ENCODE data around the gene C2CD4B. TPM values are rescaled to one million over a fixed set of nuclear protein-coding genes. Genes with fewer than 3 reads are reported as not detected.

The C2CD4B gene
- total and polyA plus RNA-seq, 10 of the 15 experiments (the other 5 are each of a cell fraction or from before 2014, with no cell fraction given) = not detected

DNA sequence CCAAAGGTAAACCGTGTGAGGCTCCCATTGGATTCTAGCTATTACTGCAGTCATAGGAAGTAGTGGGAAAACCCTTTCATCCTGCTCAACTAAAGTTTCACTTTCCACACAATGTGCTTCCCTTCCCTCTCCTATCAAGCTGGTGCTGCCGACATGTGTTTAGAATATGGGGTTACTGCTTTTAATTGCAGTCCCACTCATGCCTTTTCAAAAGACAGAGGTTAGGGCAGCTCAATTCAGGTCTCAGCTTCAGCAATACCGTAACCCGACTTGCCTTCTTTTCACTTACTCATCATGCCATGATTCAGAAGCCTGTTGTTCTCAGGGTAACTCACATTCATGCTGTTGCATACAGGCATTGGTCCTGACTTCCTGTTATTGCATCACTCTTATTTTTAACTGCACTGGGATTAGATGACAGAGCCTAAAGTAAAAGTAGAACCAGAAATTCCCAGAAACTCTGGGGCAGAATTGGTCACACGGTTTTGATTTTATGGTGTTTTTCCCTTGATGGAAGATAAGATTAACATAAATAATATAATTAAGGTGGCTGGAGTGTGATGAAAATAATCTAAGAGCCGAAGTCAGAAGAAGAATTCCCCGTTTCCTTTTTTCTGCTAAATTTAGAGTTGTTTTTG, 45.7 kb downstream of the C2CD4B start:
- BruUV-seq (replicated peaks) = no TSS peak
- Histone ChIP-seq H3K4me1 (ENCODE audit: control insufficient read depth, insufficient read depth, low read length) (no peaks in the 10 kb centered on the region), H4K20me1 (ENCODE audit: control insufficient read depth, insufficient read depth) (no peaks in the 10 kb centered on the region), H3K9me3 (replicated peaks; ENCODE audit: control insufficient read depth, insufficient read depth, low read length) (no peaks in the 10 kb centered on the region), H3K4me2 (ENCODE audit: control insufficient read depth, insufficient read depth) (no peak overlapping the region), H2AFZ (ENCODE audit: control insufficient read depth, low read depth, low read length) (no peak overlapping the region; the same call in 1 of the 2 replicates), H3K4me3 (no peak overlapping the region), H3K27me3 (replicated peaks in 1 of 2; ENCODE audit: control insufficient read depth in 2 of 2, insufficient read depth in 2 of 2, low read length in 1 of 2) (no peaks in the 10 kb centered on the region), H3K79me2 (ENCODE audit: control insufficient read depth, insufficient read depth, low read length) (no peaks in the 10 kb centered on the region), H3K27ac (ENCODE audit: control insufficient read depth, insufficient read depth) (no peak overlapping the region), H3K36me3 (ENCODE audit: control insufficient read depth in 2 of 2, insufficient read depth in 2 of 2, low read length in 1 of 2) (no peaks in the 10 kb centered on the region), H3K9ac (ENCODE audit: control insufficient read depth, insufficient read depth, low read length) (no peak overlapping the region)
- ChIA-PET CTCF (no interaction called here), POLR2A (interaction anchor here (0.8 to 1.5 kb wide), 2 partner anchors 9 to 12 kb away, joined by 3 read pairs; no protein-coding TSS in a partner anchor), RAD21 (ENCODE audit: unreplicated experiment) (interaction anchor here (0.5 kb wide), 1 partner anchor 23 kb away, joined by 3 read pairs; no protein-coding TSS in a partner anchor), SMC1A (ENCODE audit: uncharacterized antibody, unreplicated experiment) (interaction anchor here (1.3 kb wide), 1 partner anchor 19 kb away, joined by 3 read pairs; no protein-coding TSS in a partner anchor)
- in situ Hi-C loops (cut with MboI) (no loop called here), intact Hi-C loops (cut with micrococcal nuclease; ENCODE audit: unreplicated experiment) (no loop called here)
- no peak for TF ChIP-seq SMARCA5 (IDR thresholded peaks at IDR 0.05)
- ATAC-seq (0 out of 3 replicates have a peak, but pooled peaks have one; percentile 27), FAIRE-seq (no peak), DNase-seq (ENCODE audit: low read depth, low spot score) (no peak)
- WGBS (ENCODE audit: insufficient coverage, insufficient replicate concordance, low lambda C conversion rate, missing lambda C conversion rate) = 29% methylated on average over 7 of the region's 7 CpGs

GRCh38 chr15:62118520-62119226, 46.4 kb downstream of the C2CD4B start:
- DNase-seq (ENCODE audit: low read depth, low spot score) = no peak
- no peak for FAIRE-seq
- Histone ChIP-seq H3K79me2 (ENCODE audit: control insufficient read depth, insufficient read depth, low read length) (no peaks in the 10 kb centered on the region), H3K4me2 (ENCODE audit: control insufficient read depth, insufficient read depth) (no peak overlapping the region), H3K4me1 (ENCODE audit: control insufficient read depth, insufficient read depth, low read length) (no peaks in the 10 kb centered on the region), H3K4me3 (no peak overlapping the region), H3K9me3 (replicated peaks; ENCODE audit: control insufficient read depth, insufficient read depth, low read length) (no peaks in the 10 kb centered on the region), H3K27ac (ENCODE audit: control insufficient read depth, insufficient read depth) (no peak overlapping the region), H4K20me1 (ENCODE audit: control insufficient read depth, insufficient read depth) (no peaks in the 10 kb centered on the region), H3K36me3 (ENCODE audit: control insufficient read depth in 2 of 2, insufficient read depth in 2 of 2, low read length in 1 of 2) (no peaks in the 10 kb centered on the region), H3K27me3 (replicated peaks in 1 of 2; ENCODE audit: control insufficient read depth in 2 of 2, insufficient read depth in 2 of 2, low read length in 1 of 2) (no peaks in the 10 kb centered on the region), H3K9ac (ENCODE audit: control insufficient read depth, insufficient read depth, low read length) (no peak overlapping the region), H2AFZ (ENCODE audit: control insufficient read depth, low read depth, low read length) (no peak overlapping the region)
- ATAC-seq = no peak
- POLR2A ChIA-PET = interaction anchor here (0.8 to 1.5 kb wide), 2 partner anchors 10 to 13 kb away, joined by 3 read pairs; no protein-coding TSS in a partner anchor
- TF ChIP-seq MEF2A (IDR thresholded peaks at IDR 0.05; ENCODE audit: insufficient read depth, low read depth, low read length) (no peak), RELA (IDR thresholded peaks at IDR 0.05; ENCODE audit: borderline replicate concordance, partially characterized antibody) (no peak), RUNX3 (IDR thresholded peaks at IDR 0.05; ENCODE audit: low read length) (no peak), RAD51 (IDR thresholded peaks at IDR 0.05) (no peak)
- TF ChIP-seq, protein P1, sequence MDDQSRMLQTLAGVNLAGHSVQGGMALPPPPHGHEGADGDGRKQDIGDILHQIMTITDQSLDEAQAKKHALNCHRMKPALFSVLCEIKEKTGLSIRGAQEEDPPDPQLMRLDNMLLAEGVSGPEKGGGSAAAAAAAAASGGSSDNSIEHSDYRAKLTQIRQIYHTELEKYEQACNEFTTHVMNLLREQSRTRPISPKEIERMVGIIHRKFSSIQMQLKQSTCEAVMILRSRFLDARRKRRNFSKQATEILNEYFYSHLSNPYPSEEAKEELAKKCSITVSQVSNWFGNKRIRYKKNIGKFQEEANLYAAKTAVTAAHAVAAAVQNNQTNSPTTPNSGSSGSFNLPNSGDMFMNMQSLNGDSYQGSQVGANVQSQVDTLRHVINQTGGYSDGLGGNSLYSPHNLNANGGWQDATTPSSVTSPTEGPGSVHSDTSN (IDR thresholded peaks at IDR 0.05; ENCODE audit: insufficient replicate concordance, low read depth, low read length) = no peak
- TF ChIP-seq, protein P2, sequence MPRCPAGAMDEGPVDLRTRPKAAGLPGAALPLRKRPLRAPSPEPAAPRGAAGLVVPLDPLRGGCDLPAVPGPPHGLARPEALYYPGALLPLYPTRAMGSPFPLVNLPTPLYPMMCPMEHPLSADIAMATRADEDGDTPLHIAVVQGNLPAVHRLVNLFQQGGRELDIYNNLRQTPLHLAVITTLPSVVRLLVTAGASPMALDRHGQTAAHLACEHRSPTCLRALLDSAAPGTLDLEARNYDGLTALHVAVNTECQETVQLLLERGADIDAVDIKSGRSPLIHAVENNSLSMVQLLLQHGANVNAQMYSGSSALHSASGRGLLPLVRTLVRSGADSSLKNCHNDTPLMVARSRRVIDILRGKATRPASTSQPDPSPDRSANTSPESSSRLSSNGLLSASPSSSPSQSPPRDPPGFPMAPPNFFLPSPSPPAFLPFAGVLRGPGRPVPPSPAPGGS (IDR thresholded peaks at IDR 0.05; ENCODE audit: borderline replicate concordance, insufficient read depth, low read depth, low read length, poor library complexity, severe bottlenecking) = no peak
- in situ Hi-C loops (cut with MboI) = no loop called here
- RAD21 ChIA-PET (ENCODE audit: unreplicated experiment) = no interaction called here
- 74% methylated on average over 7 of the region's 7 CpGs for WGBS (ENCODE audit: insufficient coverage, insufficient replicate concordance, low lambda C conversion rate, missing lambda C conversion rate)
- no TSS peak for BruUV-seq (replicated peaks)
- SMC1A ChIA-PET (ENCODE audit: uncharacterized antibody, unreplicated experiment) = interaction anchor here (1.3 kb wide), 1 partner anchor 20 kb away, joined by 3 read pairs; no protein-coding TSS in a partner anchor
- CTCF ChIA-PET = no interaction called here
- intact Hi-C loops (cut with micrococcal nuclease; ENCODE audit: unreplicated experiment) = no loop called here
